GM12878 (cell line): ENCODE data around the gene SLC22A31. TPM values are rescaled to one million over a fixed set of nuclear protein-coding genes. Genes with fewer than 3 reads are reported as not detected.

Experiments
- ATAC-seq: fragments of 200-7000 bp; cut with Tn5 transposase; 3 replicates; pipeline ENCODE4 v1.9.1; 2020; ENCODE audit warnings: mild to moderate bottlenecking, moderate library complexity
- BruUV-seq: library from RNA; stranded (reverse); fragments of 400-500 nt; replicated peaks from 2 replicates; lab custom pipeline; 2021; lab: Mats Ljungman, UMichigan
- CTCF ChIA-PET: fragments of 300-600 bp; sonication (Branson Sonifier 250); formaldehyde crosslinking; extraction: SDS; loops from one replicate; lab custom pipeline; 2021; ENCODE audit warnings: inconsistent platforms; lab: Yijun Ruan, JAX
- POLR2A ChIA-PET: fragments of 350-600 bp; formaldehyde crosslinking; extraction: SDS; loops from one replicate; lab custom pipeline; 2021; ENCODE audit warnings: inconsistent platforms; lab: Charles Lee
- RAD21 ChIA-PET: fragments of 300-600 bp; sonication (Branson Sonifier 250); formaldehyde crosslinking; loops from one replicate; lab custom pipeline; 2023; ENCODE audit warnings: antibody characterized with exemption; ENCODE audit not compliant: unreplicated experiment; lab: Charles Lee
- SMC1A ChIA-PET: fragments of 300-600 bp; sonication (Branson Sonifier 250); formaldehyde crosslinking; loops from one replicate; lab custom pipeline; 2023; ENCODE audit not compliant: unreplicated experiment, uncharacterized antibody; lab: Charles Lee
- DNase-seq: peaks from one replicate; pipeline ENCODE4 v3.0.0-alpha.2; 2011; ENCODE audit warnings: low read depth, low spot score
- FAIRE-seq: peaks from 3 replicates; lab custom pipeline; 2011; peaks lifted over from hg19 to GRCh38; lab: Jason Lieb, UNC
- H2AFZ ChIP-seq: 2 replicates; pipeline ENCODE4 v1.6.0; 2011; ENCODE audit warnings: low read depth, low read length, control low read depth; ENCODE audit not compliant: control insufficient read depth
- H3K27ac ChIP-seq: 2 replicates; pipeline ENCODE4 v1.5.1; 2011; ENCODE audit warnings: control low read depth; ENCODE audit not compliant: control insufficient read depth, insufficient read depth
- H3K27me3 ChIP-seq, 2 experiments: replicated peaks in 1 of 2; 2 replicates each; pipeline versions ENCODE4 v1.6.0 to v1.6.1; 2011; ENCODE audit warnings: low read length in 1 of 2; ENCODE audit not compliant: control insufficient read depth in 2 of 2, insufficient read depth in 2 of 2
- H3K36me3 ChIP-seq, 2 experiments: 2 replicates each; pipeline ENCODE4 v1.5.1; 2011; ENCODE audit warnings: low read length in 1 of 2; ENCODE audit not compliant: control insufficient read depth in 2 of 2, insufficient read depth in 2 of 2
- H3K4me1 ChIP-seq: 2 replicates; pipeline ENCODE4 v1.6.1; 2011; ENCODE audit warnings: mild to moderate bottlenecking, low read length, moderate library complexity, mixed read lengths; ENCODE audit not compliant: control insufficient read depth, insufficient read depth
- H3K4me2 ChIP-seq: 2 replicates; pipeline ENCODE4 v1.6.0; 2011; ENCODE audit warnings: control low read depth; ENCODE audit not compliant: control insufficient read depth, insufficient read depth
- H3K4me3 ChIP-seq: fragments of 200-600 bp; sonication (generic); 2 replicates; pipeline ENCODE4 v1.5.1; 2016
- H3K79me2 ChIP-seq: 2 replicates; pipeline ENCODE4 v1.6.0; 2011; ENCODE audit warnings: low read length; ENCODE audit not compliant: control insufficient read depth, insufficient read depth
- H3K9ac ChIP-seq: 2 replicates; pipeline ENCODE4 v1.8.0; 2011; ENCODE audit warnings: low read length, control low read depth, mixed read lengths; ENCODE audit not compliant: control insufficient read depth, insufficient read depth
- H3K9me3 ChIP-seq: replicated peaks from 3 replicates; pipeline ENCODE4 v1.5.1; 2011; ENCODE audit warnings: mild to moderate bottlenecking, low read length; ENCODE audit not compliant: control insufficient read depth, insufficient read depth
- H4K20me1 ChIP-seq: 2 replicates; pipeline ENCODE4 v1.6.0; 2011; ENCODE audit not compliant: control insufficient read depth, insufficient read depth
- IKZF1 ChIP-seq: fragments of 450-650 bp; conservative IDR thresholded peaks from 2 replicates; pipeline ENCODE4 v1.6.1; 2017; ENCODE audit warnings: antibody characterized with exemption, mild to moderate bottlenecking
- NFYA ChIP-seq: IDR thresholded peaks from 2 replicates; pipeline ENCODE4 v1.6.1; 2011; ENCODE audit warnings: low read depth, mild to moderate bottlenecking, low read length, improper control_type of control experiment, borderline replicate concordance
- POLR2A ChIP-seq: IDR thresholded peaks from 2 replicates; pipeline ENCODE4 v1.6.1; 2011; ENCODE audit warnings: low read depth, mild to moderate bottlenecking, low read length
- WGBS: methylation state at CpG from one replicate; pipeline ENCODE4 v1.1.6; 2016; ENCODE audit warnings: low lambda C conversion rate; ENCODE audit not compliant: insufficient replicate concordance, insufficient coverage; ENCODE audit errors: missing lambda C conversion rate; 5-methylcytosine and 5-hydroxymethylcytosine counted together
- in situ Hi-C: fragments of 300-500 bp; cut with MboI; formaldehyde crosslinking; loops from 9 replicates; pipeline ENCODE4 v1.14.3; 2018; ENCODE audit warnings: mixed read lengths
- intact Hi-C: fragments of 100-400 bp; cut with micrococcal nuclease; formaldehyde crosslinking; loops from one replicate; pipeline ENCODE4 v1.14.2; 2022; ENCODE audit not compliant: unreplicated experiment
- polyA plus RNA-seq, 11 experiments: library from polyadenylated mRNA; depleted of rRNA in 4 of 11; unstranded in 6 of 11; stranded (reverse) in 5 of 11; fragments of >200 nt; fragmentation: Nextera tagmentation in 4 of 11; fragmentation: Illumina TruSeq in 1 of 11; extraction: Ambion mirVana in 4 of 11; extraction: Trizol in 1 of 11; gene quantifications; 1 replicate in 1 of 11; 2 replicates in 10 of 11; pipeline versions ENCODE4 v1.2.1 to v1.2.3, GENCODE V29; 2011 to 2016; ENCODE audit warnings: inconsistent platforms in 2 of 11, missing spikeins in 2 of 11, low read depth in 1 of 11
- total RNA-seq, 4 experiments: library from RNA; depleted of rRNA in 3 of 4; stranded (reverse); fragments of >200 nt in 3 of 4; fragmentation: Illumina TruSeq in 1 of 4; extraction: Trizol in 1 of 4; gene quantifications; 2 replicates each; pipeline versions ENCODE4 v1.2.1 to v1.2.3, GENCODE V29; 2013 to 2021

The SLC22A31 gene
- total and polyA plus RNA-seq, 10 of the 15 experiments (the other 5 are each of a cell fraction or from before 2014, with no cell fraction given), result 0.13 to 0.24 (median 0.23) TPM; not detected in 7

DNA sequence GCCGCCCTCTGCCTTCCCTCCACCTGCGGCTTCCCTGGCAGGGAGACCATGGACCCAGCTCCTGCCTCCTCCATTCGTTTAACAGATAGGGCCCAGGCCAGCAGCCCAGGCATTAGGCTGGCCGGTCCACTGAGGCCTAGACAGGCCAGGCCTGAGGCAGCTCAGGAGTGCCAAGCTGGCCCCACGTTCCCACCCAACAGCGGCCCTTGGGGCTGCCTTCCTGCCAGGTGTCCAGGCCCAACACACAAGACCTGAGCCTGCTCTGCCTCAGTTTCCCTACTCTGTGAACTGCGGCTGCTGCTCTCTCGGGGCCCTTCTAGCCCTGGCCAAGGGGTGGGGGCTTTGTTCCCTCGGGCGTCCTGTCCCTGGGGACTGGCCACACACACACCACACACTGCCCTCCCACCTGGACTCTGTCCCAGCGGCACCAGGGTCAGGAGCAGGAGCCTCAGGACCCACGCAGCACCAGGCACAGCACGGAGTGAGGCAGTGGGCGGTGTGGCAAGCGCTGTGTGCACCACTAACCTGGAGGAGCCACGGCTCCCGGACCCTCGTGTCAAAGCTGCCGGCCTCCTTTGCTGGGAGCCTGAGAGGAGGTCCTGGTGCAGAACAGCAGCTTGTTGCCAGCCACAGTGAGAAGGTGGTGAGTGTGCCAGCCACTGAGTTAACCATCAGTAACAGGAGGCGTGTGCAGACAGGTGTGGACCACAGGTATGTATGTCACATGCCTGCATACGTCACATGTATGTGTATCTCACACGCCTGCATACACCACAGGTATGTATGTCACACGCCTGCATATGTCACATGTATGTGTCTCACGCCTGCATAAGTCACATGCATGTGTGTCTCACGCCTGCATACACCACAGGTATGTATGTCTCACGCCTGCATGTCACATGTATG is 43.3 kb downstream of the SLC22A31 start:
- Histone ChIP-seq H3K36me3 (no peaks in the 10 kb centered on the region), H3K9me3 (no peaks in the 10 kb centered on the region; the same call in 2 of the 3 replicates), H3K27me3 (no peaks in the 10 kb centered on the region), H3K4me3 (no peak overlapping the region), H3K9ac (no peak overlapping the region), H4K20me1 (no peaks in the 10 kb centered on the region), H2AFZ (no peak overlapping the region), H3K79me2 (no peaks in the 10 kb centered on the region), H3K4me2 (no peak overlapping the region), H3K4me1 (no peaks in the 10 kb centered on the region), H3K27ac (no peak overlapping the region)
- BruUV-seq, result no TSS peak
- in situ Hi-C loops, result no loop called here
- FAIRE-seq, result no peak
- ChIA-PET RAD21 (no interaction called here), SMC1A (interaction anchor here (1.7 kb wide), 1 partner anchor 185 kb away, joined by 5 read pairs; no protein-coding TSS in a partner anchor), CTCF (interaction anchor here (0.7 to 1.5 kb wide), 3 partner anchors 10 to 395 kb away, joined by 3 to 4 read pairs (median 4); no protein-coding TSS in a partner anchor), POLR2A (no interaction called here)
- TF ChIP-seq NFYA, result no peak
- peak; percentile 37; the same call in 1 of the 2 replicates for TF ChIP-seq POLR2A
- no peak for TF ChIP-seq IKZF1
- intact Hi-C loops, result no loop called here
- no peak for ATAC-seq
- 79% methylated on average over 26 of the region's 26 CpGs for WGBS
- no peak for DNase-seq
